Measurements from ENCODE around the gene CCDC40. TPM values are rescaled to one million over a fixed set of nuclear protein-coding genes. Genes with fewer than 3 reads are reported as not detected.
"Not testable (repeated sequence)": the region's sequence is repeated elsewhere in the genome, so short reads cannot be mapped to it uniquely, and the experiment has no call there.

The CCDC40 gene
- total RNA-seq, 3 donors from 2014 or later = 0.25 to 0.98 (median 0.29) TPM

DNA sequence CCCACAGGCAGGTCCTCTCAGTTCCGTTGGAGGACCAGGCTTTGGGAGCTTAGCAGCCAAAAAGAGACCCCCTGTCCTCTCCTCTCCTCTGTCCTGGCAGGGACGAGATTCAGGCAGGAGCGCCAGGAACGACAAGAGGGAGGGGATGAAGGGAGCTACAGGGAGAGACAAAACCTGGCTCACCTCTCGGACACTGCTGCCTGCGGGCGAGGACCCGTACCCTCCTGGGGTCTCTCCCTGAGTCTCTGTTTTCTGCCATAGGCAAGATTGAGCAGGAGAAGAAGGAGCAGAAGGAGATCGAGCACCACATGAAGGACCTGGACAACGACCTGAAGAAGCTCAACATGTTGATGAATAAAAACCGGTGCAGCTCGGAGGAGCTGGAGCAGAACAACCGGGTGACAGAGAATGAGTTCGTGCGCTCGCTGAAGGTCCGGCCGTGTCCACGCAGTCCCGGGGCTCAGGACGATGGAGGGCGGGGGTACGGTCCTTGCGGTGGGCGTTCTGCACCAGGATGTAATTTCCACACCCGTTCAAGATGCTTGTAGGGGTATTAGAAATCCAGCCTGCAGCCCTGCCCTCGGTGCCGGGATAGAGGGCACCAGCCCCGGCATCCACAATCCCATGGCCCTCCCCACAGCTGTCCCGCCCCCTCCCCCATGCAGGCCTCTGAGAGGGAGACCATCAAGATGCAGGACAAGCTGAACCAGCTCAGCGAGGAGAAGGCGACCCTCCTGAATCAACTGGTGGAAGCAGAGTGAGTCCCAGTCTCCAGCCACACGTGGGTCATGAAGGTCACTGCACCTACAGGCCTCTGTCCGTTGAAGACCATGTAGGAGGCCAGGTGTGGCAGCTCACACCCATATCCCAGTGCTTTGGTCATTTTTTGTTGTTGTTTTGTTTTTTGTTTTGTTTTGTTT is 51.2 kb downstream of the CCDC40 start:
- no peak for DNase-seq
- Mint-ChIP-seq H3K9me3 (no peaks in the 10 kb centered on the region), H3K27me3 (ENCODE audit: low read depth) (peaks cover 2% of the 10 kb centered on the region), H3K4me3 (no peak overlapping the region), H3K36me3 (ENCODE audit: insufficient read depth) (no peaks in the 10 kb centered on the region), H3K4me1 (ENCODE audit: low read depth) (peaks cover 2% of the 10 kb centered on the region)
- no peak for ATAC-seq

DNA sequence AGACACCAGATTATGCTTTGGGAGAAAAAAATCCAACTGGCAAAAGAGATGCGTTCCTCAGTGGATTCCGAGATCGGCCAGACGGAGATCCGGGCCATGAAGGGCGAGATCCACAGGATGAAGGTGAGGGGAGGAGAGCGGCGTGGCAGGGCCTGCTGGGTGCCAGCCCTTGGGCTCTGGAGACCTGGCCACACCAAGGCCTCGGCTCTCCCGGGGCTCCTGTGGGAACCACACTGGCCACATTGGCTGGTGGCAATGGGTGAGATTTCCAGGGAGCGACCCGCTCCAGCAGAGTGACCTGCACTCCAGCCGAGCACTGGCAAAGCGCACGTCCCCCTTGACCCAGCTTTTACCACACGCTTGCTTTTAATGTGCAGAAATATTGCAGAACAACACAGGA is 53.3 kb downstream of the CCDC40 start:
- Mint-ChIP-seq H3K4me1 (ENCODE audit: low read depth) (no peaks in the 10 kb centered on the region), H3K9me3 (no peaks in the 10 kb centered on the region), H3K4me3 (no peak overlapping the region), H3K36me3 (ENCODE audit: insufficient read depth) (no peaks in the 10 kb centered on the region), H3K27me3 (ENCODE audit: low read depth) (peaks cover 2% of the 10 kb centered on the region)
- ATAC-seq (no peak), DNase-seq (no peak)

DNA sequence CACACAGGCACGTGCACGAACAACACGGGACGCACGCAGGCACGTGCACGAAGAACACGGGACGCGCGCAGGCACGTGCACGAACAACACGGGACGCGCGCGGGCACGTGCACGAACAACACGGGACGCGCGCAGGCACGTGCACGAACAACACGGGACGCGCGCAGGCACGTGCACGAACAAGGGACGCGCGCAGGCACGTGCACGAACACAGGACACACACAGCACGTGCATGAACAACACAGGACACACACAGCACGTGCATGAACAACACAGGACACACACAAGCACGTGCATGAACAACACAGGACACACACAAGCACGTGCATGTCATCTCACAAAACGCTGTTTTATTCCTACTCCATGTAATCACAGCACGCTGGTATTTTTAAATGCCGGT is 53.7 kb downstream of the CCDC40 start:
- ATAC-seq; H3K36me3 Mint-ChIP-seq (ENCODE audit: insufficient read depth); H3K27me3 Mint-ChIP-seq (ENCODE audit: low read depth): not testable (repeated sequence)

DNA sequence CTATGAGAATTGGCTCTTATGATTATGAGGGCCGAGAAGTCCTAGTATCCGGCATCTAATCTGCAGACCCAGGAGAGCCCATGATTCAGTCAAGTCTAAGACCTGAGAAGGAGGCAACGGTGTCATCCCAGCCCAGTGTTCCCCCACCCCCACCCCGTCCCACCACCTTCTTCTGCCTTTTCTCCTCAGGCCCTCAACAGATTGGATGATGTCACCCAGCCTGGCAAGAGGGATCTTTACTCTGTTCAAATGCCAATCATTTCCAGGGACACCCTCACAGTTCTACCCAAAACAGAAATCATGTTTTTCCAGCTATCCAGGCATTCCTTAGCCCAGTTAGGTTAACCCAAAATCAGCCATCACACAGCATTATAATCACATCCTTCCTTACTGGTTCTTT is 54.9 kb downstream of the CCDC40 start:
- Mint-ChIP-seq H3K36me3 (ENCODE audit: insufficient read depth) (no peaks in the 10 kb centered on the region), H3K27me3 (ENCODE audit: low read depth) (peaks cover 2% of the 10 kb centered on the region), H3K4me3 (no peak overlapping the region), H3K4me1 (ENCODE audit: low read depth) (no peaks in the 10 kb centered on the region), H3K9me3 (no peaks in the 10 kb centered on the region)
- DNase-seq = no peak
- no peak for ATAC-seq

More for the DNA sequence above, 53.7 kb downstream of the CCDC40 start:
- H3K9me3 Mint-ChIP-seq; DNase-seq; H3K4me1 Mint-ChIP-seq (ENCODE audit: low read depth); H3K4me3 Mint-ChIP-seq: not testable (repeated sequence)

DNA sequence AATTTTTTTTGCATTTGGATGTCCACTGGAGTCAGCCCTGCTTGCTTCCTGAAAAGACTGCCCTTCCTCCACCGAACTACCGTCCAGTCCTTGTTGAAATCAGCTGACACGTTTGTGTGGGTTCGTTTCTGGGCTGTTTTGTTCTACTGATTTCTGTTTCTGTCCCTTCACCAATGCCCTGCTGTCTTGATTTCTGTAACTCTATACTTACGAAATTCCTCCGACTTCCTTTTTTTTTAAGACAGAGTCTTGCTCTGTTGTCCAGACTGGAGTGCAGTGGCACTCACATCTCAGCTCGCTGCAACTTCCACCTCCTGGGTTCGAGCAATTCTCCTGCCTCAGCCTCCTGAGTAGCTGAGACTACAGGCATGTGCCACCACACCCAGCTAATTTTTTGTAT is 56.5 kb downstream of the CCDC40 start:
- Mint-ChIP-seq H3K4me1 (ENCODE audit: low read depth) (no peaks in the 10 kb centered on the region), H3K9me3 (no peaks in the 10 kb centered on the region), H3K4me3 (no peak overlapping the region), H3K36me3 (ENCODE audit: insufficient read depth) (no peaks in the 10 kb centered on the region), H3K27me3 (ENCODE audit: low read depth) (peaks cover 8% of the 10 kb centered on the region)
- no peak for DNase-seq
- ATAC-seq = no peak

DNA sequence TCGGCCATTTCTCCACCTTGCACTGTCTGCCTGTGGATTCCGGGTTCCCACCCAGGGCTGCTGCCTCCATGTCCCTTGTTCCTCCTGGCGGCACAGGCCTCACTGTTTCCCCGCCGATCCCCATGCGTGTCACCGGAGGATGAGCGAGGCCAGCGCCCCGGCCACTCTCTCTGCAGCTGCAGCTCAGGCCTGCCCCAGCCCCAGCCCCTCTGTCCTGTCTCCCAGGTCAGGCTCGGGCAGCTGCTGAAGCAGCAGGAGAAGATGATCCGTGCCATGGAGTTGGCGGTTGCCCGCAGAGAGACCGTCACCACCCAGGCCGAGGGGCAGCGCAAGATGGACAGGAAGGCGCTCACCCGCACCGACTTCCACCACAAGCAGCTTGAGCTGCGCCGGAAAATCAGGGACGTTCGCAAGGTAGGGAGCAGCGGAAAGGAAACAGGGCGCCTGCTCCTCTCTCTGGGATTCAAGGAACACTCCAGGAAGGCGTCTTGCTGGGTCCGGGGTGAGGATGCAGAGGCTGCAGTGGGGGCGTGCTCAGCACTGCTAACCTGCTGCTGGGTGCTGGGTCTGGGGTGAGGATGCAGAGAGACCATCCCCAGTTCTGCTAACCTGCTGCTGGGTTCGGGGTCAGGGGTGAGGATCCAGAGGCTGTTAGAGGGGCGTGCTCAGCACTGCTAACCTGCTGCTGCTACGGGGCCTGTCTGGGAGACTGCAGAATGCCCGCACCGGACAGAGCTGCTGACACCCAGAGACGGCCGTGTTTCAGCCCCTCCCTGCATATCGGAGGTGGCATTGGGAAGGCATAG is 58.8 kb downstream of the CCDC40 start:
- Mint-ChIP-seq H3K9me3 (no peaks in the 10 kb centered on the region), H3K27me3 (ENCODE audit: low read depth) (peaks cover 8% of the 10 kb centered on the region), H3K4me3 (no peak overlapping the region), H3K4me1 (ENCODE audit: low read depth) (peaks cover 9% of the 10 kb centered on the region), H3K36me3 (ENCODE audit: insufficient read depth) (no peaks in the 10 kb centered on the region)
- ATAC-seq (no peak), DNase-seq (no peak)

DNA sequence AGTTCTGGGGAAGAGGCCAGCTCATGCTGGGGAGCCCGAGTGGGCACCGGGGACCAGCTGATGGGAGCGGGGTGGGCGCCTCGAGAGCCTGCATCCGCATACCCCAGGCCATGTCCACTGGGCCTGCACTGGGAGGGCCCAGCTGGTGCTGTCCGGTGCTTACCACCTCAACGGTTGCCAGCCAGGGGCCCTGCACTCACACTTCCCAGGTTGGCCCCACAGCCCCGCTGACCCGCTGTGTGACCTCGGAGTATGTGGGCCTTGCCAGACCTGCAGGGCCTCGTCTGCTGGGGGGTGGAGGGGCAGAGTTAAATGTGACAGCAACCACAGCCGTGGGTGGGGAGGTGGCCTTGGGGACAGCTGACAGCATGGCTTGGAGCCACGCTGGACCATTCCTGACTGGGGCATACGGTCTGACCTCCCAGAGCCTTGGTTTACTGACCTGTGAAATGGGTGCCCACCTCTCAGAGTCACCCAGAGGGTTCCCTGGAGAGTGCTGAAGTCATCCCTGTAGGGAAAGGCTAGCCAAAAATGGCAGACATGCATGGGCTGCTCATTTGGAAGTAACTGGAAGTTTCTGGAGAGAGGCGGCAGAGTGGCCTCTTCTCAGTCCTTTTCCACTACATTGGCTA is 59.5 kb downstream of the CCDC40 start:
- peaks cover 8% of the 10 kb centered on the region for H3K27me3 Mint-ChIP-seq (ENCODE audit: low read depth)
- DNase-seq (no peak), ATAC-seq (no peak)
- no peak overlapping the region for H3K4me3 Mint-ChIP-seq
- no peaks in the 10 kb centered on the region for H3K36me3 Mint-ChIP-seq (ENCODE audit: insufficient read depth)
- H3K9me3 Mint-ChIP-seq = no peaks in the 10 kb centered on the region
- peaks cover 17% of the 10 kb centered on the region for H3K4me1 Mint-ChIP-seq (ENCODE audit: low read depth)

DNA sequence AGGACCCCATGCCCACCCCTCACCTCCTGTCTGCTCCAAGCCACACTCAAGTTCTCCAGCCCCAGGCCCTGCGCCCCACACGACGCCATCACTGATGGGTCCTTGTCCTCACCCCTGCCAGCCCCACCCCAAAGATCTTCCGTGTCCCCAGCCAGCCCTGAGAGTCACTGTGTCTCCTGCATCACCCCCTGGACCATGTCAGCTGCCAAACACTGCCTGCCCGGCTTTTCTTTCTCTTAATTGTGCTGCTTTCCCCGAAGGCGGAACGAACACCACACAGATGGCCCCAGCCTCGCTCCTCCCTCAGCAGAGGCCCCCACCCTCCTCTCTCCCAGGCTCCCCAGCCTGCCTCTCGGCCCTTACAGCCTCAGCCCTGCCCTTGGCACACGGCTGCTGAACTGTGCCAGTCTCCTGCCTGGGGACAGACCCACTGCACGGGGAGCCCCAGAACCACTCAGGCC is 60.1 kb downstream of the CCDC40 start:
- ATAC-seq (no peak), DNase-seq (no peak)
- Mint-ChIP-seq H3K4me3 (no peak overlapping the region), H3K4me1 (ENCODE audit: low read depth) (peaks cover 17% of the 10 kb centered on the region), H3K9me3 (no peaks in the 10 kb centered on the region), H3K36me3 (ENCODE audit: insufficient read depth) (no peaks in the 10 kb centered on the region), H3K27me3 (ENCODE audit: low read depth) (peaks cover 8% of the 10 kb centered on the region)

DNA sequence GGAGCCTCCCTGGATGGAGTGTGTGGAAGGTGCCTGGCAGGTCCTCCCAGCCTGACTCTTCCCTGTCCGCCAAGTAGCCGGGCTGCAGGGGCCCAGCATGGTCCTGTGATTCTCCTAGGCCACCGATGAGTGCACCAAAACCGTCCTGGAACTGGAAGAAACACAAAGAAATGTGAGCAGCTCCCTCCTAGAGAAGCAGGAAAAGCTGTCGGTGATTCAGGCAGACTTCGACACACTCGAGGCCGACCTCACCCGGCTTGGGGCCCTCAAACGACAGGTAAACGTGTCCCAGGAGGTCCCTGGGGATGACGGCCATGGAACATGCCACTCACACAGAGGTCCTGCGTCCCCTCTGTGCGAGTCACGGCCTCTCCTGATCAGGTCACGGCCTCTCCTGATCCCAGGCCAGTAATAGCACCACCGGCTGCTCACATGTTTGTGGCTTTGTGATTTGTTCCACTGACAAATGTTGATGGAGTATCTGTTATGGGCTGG is 60.7 kb downstream of the CCDC40 start:
- Mint-ChIP-seq H3K4me3 (no peak overlapping the region), H3K27me3 (ENCODE audit: low read depth) (peaks cover 8% of the 10 kb centered on the region), H3K9me3 (no peaks in the 10 kb centered on the region), H3K4me1 (ENCODE audit: low read depth) (peaks cover 23% of the 10 kb centered on the region), H3K36me3 (ENCODE audit: insufficient read depth) (no peaks in the 10 kb centered on the region)
- ATAC-seq (no peak), DNase-seq (no peak)

DNA sequence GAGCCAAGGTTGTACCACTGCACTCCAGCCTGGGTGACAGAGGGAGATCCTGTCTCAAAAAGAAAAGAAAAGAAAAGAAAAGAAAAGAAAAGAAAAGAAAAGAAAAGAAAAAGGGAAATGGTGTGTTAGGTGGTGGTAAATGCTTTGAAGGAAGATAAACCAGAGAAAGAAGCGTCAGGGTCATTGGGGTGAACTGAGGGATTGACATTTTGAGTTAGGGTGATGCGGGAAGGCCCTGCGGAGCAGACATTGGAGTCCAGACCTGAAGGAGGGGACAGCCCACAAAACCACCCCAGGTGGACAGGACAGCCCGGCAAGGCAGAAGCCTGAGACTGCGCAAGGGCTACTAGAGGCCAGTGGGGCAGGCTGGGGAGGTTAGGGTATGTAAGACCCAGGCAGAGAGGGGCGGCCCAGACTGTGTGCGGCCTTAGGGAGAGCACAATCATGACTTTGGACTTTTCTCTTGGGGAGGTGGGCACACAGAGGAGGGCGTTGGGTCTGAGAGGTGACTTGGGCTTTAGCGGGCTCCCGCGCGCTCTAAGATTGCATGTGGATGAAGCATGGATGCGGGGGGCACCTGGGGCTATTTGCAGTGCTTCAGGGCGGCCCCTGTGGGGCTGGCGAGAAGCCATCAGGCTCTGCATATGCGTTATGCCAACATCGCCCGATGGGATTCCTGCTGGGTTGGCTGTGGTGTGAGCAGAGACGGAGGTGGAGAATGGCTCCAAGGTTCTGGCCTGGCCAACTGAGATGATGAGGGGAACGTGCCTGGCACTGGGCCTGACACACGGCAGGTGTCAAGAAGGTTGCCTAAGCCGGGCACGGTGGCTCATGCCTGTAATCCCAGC is 61.6 kb downstream of the CCDC40 start:
- Mint-ChIP-seq H3K36me3 (ENCODE audit: insufficient read depth) (no peaks in the 10 kb centered on the region), H3K27me3 (ENCODE audit: low read depth) (peaks cover 8% of the 10 kb centered on the region), H3K4me1 (ENCODE audit: low read depth) (peaks cover 29% of the 10 kb centered on the region), H3K4me3 (no peak overlapping the region), H3K9me3 (no peaks in the 10 kb centered on the region)
- DNase-seq (no peak), ATAC-seq (no peak)

DNA sequence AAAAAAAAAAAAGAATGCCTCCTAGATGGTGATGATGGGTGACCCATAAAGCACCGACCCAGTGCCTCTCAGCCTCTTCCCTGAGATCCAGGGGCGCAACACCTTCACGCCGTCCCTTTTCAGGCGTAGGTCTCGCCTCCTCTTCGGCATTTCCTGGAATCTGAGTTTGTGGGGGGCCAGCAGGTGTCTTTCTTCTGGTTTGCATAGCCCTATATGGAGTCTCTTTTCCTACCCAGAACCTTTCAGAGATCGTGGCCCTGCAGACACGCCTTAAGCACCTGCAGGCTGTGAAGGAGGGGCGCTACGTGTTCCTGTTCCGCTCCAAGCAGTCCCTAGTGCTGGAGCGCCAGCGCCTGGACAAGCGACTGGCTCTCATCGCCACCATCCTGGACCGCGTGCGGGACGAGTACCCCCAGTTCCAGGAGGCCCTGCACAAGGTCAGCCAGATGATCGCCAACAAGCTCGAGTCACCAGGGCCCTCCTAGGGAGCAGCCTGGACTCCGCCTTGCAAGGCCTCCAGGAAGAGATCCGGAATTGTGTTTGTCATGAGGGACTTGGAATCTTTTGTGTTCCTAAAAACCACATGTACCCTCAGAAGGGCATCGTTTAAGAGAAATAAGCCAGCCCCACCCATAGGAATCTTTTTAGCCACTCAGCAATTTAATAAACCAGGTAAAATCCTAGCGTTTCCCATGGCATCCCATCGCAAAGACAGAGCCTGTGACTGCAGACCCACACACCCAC is 63.0 kb downstream of the CCDC40 start:
- ATAC-seq (no peak), DNase-seq (no peak)
- H3K4me1 Mint-ChIP-seq (ENCODE audit: low read depth) = peaks cover 31% of the 10 kb centered on the region
- H3K9me3 Mint-ChIP-seq = no peaks in the 10 kb centered on the region
- H3K4me3 Mint-ChIP-seq = peak overlapping the region; percentile 31
- H3K27me3 Mint-ChIP-seq (ENCODE audit: low read depth) = peaks cover 8% of the 10 kb centered on the region
- H3K36me3 Mint-ChIP-seq (ENCODE audit: insufficient read depth) = no peaks in the 10 kb centered on the region

DNA sequence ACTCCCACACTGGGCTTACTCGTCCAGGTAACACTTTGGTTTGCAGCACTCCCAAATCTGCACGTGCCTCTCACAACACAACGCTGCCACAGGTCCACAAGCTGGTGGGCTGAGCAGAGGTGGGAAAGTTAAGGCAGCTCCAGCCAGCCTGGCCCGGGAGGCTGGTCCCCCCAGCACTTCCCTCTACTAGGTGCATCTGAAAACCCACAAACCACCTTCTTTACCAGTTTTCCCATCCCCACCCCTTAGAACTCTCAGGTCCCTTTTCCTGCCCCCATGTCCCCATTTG is 63.5 kb downstream of the CCDC40 start:
- Mint-ChIP-seq H3K9me3 (no peaks in the 10 kb centered on the region), H3K4me3 (peak overlapping the region; percentile 83), H3K36me3 (ENCODE audit: insufficient read depth) (no peaks in the 10 kb centered on the region), H3K27me3 (ENCODE audit: low read depth) (peaks cover 8% of the 10 kb centered on the region), H3K4me1 (ENCODE audit: low read depth) (peaks cover 31% of the 10 kb centered on the region)
- DNase-seq (no peak), ATAC-seq (no peak)

Measured in activated T-cell treated with anti-CD3 and anti-CD28 coated beads, Interleukin-2, amount 50 U/mL, for 4 hours (primary cell).